ENCODE measurements around the gene PAMR1. TPM values are rescaled to one million over a fixed set of nuclear protein-coding genes. Genes with fewer than 3 reads are reported as not detected.

The PAMR1 gene
- total and polyA plus RNA-seq, 9 donors = 0.25 to 25.8 (median 3.6) TPM

GRCh38 chr11:35496416-35496815 is 29.0 kb downstream of the PAMR1 start:
- 36 to 55% (median 50%) methylated on average over 1 of the region's 1 CpG for WGBS, 3 donors
- DNase-seq = no peak

GRCh38 chr11:35494957-35495490 is 30.4 kb downstream of the PAMR1 start:
- H3K27ac ChIP-seq = no peak overlapping the region
- no peaks in the 10 kb centered on the region for H3K9me3 ChIP-seq
- no peaks in the 10 kb centered on the region for H3K4me1 ChIP-seq (ENCODE audit: insufficient read depth)
- no peak for TF ChIP-seq CTCF (IDR thresholded peaks at IDR 0.05)
- no peak for TF ChIP-seq POLR2A (IDR thresholded peaks at IDR 0.05)
- no peak for TF ChIP-seq EP300 (IDR thresholded peaks at IDR 0.05)
- intact Hi-C loops (cut with DNase I) = no loop called here
- H3K27me3 ChIP-seq = no peaks in the 10 kb centered on the region
- WGBS, 3 donors = 95 to 97% (median 96%) methylated on average over 5 of the region's 5 CpGs
- H3K36me3 ChIP-seq = no peaks in the 10 kb centered on the region
- H3K4me3 ChIP-seq = no peak overlapping the region
- no peak for DNase-seq

More at GRCh38 chr11:35496416-35496815, 29.0 kb downstream of the PAMR1 start:
- no peaks in the 10 kb centered on the region for H3K36me3 ChIP-seq
- no peak overlapping the region for H3K27ac ChIP-seq
- H3K4me1 ChIP-seq (ENCODE audit: insufficient read depth) = no peaks in the 10 kb centered on the region
- no peak overlapping the region for H3K4me3 ChIP-seq
- intact Hi-C loops (cut with DNase I) = no loop called here
- H3K27me3 ChIP-seq = no peaks in the 10 kb centered on the region
- TF ChIP-seq POLR2A (IDR thresholded peaks at IDR 0.05) (no peak), CTCF (IDR thresholded peaks at IDR 0.05) (no peak), EP300 (IDR thresholded peaks at IDR 0.05) (no peak)
- no peaks in the 10 kb centered on the region for H3K9me3 ChIP-seq

- H3K4me1 ChIP-seq (ENCODE audit: insufficient read depth) = no peaks in the 10 kb centered on the region
- WGBS, 3 donors = 5 to 12% (median 6%) methylated on average over 4 of the region's 4 CpGs
- DNase-seq = no peak
These were observed 34.1 kb downstream of the PAMR1 start for GRCh38 chr11:35491231-35491871.

GRCh38 chr11:35488117-35488516 is 37.3 kb downstream of the PAMR1 start:
- no peaks in the 10 kb centered on the region for H3K9me3 ChIP-seq
- H3K27me3 ChIP-seq = no peaks in the 10 kb centered on the region
- DNase-seq = no peak
- no peak overlapping the region for H3K4me3 ChIP-seq
- H3K4me1 ChIP-seq (ENCODE audit: insufficient read depth) = no peaks in the 10 kb centered on the region
- WGBS, 3 donors = 22 to 41% (median 31%) methylated on average over 1 of the region's 1 CpG
- intact Hi-C loops (cut with DNase I) = loop anchor here in 1 of 4 donors (10.0 kb wide), 1 partner anchor 563 kb away; no protein-coding TSS in a partner anchor
- H3K36me3 ChIP-seq = no peaks in the 10 kb centered on the region
- TF ChIP-seq EP300 (IDR thresholded peaks at IDR 0.05) (no peak), POLR2A (IDR thresholded peaks at IDR 0.05) (no peak), CTCF (IDR thresholded peaks at IDR 0.05) (no peak)
- no peak overlapping the region for H3K27ac ChIP-seq

More at GRCh38 chr11:35491231-35491871, 34.1 kb downstream of the PAMR1 start:
- no peak overlapping the region for H3K4me3 ChIP-seq
- intact Hi-C loops (cut with DNase I) = no loop called here
- H3K27me3 ChIP-seq = no peaks in the 10 kb centered on the region
- no peaks in the 10 kb centered on the region for H3K36me3 ChIP-seq
- no peaks in the 10 kb centered on the region for H3K9me3 ChIP-seq
- H3K27ac ChIP-seq = no peak overlapping the region
- TF ChIP-seq EP300 (IDR thresholded peaks at IDR 0.05) = no peak
- TF ChIP-seq POLR2A (IDR thresholded peaks at IDR 0.05) = no peak
- no peak for TF ChIP-seq CTCF (IDR thresholded peaks at IDR 0.05)

Measured in ovary (tissue), 9 donors.